NCI-H526 (cell line): Measurements from ENCODE around the gene PSMC2.
"Not testable (repeated sequence)": the region's sequence is repeated elsewhere in the genome, so short reads cannot be mapped to it uniquely, and the experiment has no call there.

Experiments
- DNase-seq, 2 experiments: peaks; one replicate each; lab custom pipeline; 2025; lab: John Stamatoyannopoulos, UW

PSMC2 gene

DNA sequence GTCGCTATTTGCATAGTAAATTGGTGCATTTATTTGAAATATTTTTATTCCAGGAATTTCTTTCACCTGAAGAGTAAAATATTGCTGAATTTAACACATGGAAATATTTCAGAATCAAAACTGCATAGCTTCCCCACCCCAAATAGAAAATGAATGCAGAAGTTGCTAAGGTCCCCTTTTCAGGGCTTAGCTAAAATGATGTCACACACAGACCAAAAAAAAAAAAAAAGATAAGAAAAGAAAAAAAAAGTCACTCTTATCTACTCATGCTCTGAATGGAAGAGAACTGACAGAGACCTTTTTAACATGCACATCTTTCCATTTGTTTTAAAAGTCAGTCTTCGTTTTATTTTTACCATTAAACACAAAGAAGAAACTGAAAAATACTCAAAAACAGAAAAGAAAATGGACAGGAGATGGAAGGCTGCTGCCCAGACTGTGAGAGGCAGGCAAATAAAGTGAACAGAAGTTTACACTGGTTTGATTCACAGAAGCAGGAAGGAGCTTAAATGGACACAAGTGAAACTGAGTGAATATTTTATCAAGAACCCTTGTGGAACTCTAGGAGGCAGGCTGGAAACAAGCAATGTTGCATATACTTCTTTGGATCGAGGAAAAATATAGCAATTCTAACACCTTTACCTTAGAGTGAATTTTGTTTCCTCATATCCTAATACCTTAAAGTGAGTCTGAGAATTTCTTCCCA is 32.0 kb downstream of the PSMC2 start:
- no peak for DNase-seq

- no peak for DNase-seq
Measured at GRCh38 chr7:103380395-103381191, 33.1 kb downstream of the PSMC2 start.

DNA sequence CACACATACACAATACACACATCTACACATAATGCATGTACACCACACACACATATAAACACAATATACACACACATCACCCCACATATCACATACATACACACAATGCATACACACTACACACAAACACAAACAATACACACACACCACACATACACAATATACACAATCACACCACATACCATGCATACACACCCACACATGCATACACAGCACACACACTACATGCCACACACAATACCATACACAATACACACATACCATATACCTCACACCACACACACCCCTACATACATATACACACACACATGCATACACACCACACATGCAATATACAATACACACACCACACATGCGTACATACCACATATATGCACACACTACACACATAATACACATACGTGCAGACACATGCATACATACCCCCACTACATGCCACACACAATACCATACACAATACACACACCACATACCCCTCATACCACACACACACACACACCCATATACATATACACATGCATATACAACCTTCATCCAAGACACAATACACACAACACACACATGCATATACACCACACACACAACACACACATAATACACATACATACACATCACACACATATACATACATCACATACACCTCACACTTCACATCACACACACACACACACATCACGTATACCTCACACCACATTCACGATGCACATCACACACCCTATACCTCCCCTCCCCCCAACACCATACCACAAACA is 34.0 kb downstream of the PSMC2 start:
- DNase-seq: no peak

DNA sequence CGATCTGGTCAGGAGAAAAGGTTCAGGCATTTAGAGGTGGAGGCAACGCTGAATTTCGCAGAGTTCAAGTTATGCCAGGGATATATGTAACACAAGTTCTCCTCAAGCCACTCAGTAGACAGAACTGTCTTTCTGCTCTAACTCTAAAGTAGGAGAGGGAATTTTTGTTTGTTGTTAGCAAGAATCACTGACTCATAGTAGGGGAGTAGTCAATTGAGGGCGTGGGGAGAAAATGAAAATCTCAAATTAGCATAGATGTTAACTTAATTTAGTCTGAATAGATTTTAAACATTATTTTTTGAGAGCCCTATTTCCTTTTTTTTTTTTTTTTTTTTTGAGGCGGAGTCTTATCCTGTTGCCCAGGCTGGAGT is 34.6 kb downstream of the PSMC2 start:
- no peak for DNase-seq

GRCh38 chr7:103387242-103387641 is 39.8 kb downstream of the PSMC2 start:
- DNase-seq: no peak

DNA sequence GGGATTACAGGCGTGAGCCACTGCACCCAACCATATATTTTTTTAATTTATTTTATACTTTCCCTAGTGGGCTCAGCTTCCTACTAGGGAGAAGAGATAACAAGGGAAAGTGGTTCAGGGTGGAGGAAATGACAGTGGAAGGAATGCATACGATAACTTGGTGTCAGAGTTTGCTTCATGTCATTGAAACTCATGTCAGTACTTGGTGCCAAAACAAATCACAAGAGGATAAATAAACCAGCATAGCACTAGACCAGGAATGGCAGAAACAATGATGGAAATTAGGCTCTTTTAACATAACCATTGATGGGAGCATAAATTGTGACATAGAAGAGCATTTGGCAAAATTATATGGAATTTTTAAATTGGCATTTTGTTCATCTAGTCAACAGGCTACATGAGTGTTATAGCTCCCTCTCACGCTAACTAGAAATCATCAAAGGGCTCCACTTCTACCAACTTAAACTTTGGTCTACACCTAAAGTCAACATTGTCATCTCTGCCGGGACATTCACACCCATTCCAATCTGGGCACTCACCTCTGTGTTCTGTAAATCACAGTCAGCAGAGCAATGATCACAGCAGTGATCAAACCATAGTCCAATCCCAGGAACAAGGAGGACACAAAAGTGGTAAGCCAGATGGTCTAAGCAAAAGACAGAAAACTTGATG is 41.2 kb downstream of the PSMC2 start:
- DNase-seq: no peak

- DNase-seq: no peak
Measured at GRCh38 chr7:103389263-103389662, 41.8 kb downstream of the PSMC2 start.

DNA sequence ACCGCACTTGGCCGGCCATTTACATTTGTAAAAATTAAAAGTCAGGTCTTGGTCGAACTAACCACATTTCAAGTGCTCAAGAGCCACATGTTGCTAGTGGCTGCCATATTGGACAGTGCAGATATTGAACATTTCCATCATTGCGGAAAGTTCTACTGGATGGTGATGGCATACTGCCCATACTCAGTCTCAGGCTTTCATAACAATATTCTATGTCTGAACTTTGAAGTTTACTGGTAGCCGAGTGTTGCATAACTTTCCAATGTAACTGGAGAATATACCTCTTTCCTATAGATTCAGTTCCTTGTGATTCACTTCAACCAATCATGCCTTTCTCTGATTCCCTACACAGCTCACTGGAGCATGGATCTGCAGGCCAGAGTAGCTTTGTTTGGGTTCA is 43.7 kb downstream of the PSMC2 start:
- DNase-seq: no peak

- DNase-seq: no peak
Measured at GRCh38 chr7:103391976-103392375, 44.5 kb downstream of the PSMC2 start.

GRCh38 chr7:103394566-103394965 is 47.1 kb downstream of the PSMC2 start:
- no peak for DNase-seq

DNA sequence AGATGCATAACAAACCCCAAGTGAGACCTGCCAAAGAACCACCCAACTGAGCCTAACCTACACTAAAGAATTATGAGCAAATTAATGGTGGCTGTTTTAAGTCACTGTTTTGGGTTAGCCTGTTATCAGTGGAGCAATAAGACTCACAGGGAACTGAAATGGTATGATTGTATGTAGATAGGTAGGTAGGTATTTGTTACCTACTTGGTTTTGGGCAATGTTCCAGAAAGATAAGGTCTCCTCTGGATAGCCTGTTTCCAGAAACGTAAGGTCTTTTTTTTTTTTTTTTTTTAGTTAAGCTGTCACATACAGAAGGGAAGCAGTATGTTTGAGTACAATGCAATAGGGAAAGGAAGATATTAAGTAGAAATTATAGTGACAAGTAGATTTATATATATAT is 47.6 kb downstream of the PSMC2 start:
- no peak for DNase-seq

DNA sequence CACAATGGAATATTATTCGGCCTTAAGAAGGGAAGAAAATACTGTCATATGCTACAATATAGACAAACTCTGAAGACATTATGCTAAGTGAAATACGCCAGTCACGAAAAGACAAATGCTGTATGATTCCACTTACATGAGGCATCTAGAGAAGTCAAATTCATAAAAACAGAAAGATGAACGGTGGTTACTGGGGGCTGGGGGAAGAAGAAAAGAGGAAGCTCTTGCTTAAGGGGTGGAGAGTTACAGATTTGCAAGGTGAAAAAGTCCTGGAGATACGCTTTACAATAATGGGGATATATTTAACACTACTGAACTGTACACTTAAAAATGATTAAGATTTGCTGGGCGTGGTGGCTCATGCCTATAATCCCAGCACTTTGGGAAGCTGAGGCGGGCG is 49.0 kb downstream of the PSMC2 start:
- no peak for DNase-seq

DNA sequence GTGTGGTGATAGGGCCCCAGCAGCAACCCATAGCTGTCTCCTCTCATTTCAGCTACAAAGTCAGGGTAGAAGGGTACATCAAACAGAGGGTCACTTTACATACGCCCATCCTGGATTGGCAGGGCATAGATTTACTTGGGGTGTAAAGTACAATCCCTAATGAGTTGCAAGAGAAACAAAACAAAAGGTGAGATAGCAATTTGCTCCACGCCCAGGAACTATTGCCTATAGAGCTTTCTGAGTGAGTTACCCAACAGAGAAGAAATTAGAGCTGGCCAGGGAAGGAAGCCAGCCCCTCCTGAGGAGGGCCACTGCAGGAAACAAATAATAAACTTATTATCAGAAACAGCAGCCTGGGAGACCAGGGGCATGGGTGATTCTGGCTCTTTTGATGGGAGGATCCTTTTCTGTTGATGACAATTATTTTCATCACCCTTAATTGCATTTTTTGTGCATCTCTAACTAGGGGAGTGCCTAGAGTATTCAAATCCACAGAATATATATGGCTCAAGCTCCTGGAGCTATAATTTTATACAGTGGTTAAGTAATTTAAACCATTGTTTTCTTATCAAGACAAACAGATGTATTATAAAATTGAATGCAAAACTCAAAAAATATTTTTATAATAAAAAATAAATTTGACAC is 51.2 kb downstream of the PSMC2 start:
- DNase-seq: no peak

DNA sequence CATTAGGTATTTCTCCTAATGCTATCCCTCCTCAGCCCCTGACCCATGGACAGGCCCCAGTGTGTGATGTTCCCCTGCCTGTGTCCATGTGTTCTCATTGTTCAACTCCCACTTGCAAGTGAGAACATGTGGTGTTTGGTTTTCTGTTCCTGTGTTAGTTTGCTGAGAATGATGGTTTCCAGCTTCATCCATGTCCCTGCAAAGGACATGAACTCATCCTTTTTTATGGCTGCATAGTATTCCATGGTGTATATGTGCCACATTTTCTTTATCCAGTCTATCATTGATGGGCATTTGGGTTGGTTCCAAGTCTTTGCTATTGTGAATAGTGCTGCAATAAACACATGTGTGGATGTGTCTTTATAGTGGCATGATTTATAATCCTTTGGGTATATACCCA is 52.2 kb downstream of the PSMC2 start:
- DNase-seq: not testable (repeated sequence)

DNA sequence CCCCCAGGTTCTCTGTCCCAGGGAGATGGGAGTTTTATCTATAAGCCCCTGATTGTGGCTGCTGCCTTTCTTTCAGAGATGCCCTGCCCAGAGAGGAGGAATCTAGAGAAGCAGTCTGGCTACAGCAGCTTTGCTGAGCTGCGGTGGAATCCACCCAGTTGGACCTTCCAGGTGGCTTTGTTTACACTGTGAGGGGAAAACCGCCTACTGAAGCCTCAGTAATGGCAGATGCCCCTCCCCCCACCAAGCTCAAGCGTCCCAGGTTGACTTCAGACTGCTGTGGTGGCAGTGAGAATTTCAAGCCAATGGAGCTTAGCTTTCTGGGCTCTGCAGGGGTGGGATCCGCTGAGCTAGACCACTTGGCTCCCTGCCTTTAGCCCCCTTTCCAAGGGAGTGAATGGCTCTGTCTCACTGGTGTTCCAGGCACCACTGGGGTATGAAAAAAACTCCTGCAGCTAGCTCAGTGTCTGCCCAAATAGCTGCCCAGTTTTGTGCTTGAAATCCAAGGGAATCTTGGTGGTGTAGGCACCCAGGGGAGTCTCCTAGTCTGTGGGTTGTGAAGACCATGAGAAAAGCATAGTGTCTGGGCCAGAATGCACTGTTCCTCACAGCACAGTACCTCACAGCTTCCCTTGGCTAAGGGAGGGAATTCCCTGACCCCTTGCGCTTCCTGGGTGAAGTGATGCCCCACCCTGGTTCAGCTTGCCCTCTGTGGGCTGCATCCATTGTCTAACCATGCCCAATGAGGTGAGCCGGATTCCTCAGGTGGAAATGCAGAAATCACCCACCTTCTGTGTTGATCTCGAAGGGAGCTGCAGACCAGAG is 58.6 kb downstream of the PSMC2 start:
- DNase-seq: not testable (repeated sequence)

DNA sequence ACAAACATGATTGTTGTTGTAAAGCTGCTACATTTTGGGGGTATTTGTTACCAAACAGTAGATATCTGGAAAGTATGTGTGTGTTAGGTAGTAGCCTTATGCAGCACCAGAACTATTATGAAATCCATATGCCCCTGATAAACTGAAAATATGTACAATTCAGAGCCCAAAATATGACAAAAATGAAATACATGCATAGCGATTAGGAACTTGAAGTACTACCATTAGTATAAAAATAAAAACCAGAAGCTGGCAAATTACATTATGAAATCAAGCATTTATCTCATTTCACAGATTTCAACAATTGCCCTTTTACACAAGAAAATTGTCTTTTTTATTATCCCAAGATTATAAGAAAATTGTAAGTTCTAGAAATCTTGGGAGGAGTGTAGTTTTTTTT is 64.7 kb downstream of the PSMC2 start:
- DNase-seq: no peak

DNA sequence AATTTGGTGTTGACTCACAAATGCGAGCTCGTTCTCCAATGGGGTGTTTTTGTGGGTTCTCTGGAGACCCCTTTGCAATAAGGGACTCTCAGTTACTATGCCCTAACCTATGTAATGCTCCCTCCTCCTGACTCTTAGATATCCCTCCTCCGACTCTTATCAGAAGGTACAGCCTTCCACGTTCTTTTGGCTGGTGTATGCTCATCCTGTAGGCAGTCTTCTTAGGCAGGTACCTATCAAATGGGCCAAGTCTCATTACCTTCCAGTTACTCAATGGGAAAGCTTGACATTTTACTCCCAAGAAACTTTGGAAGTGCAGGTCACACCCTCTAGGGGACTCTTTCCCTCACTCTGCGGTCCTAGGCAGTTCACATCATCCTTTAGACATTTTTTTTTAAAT is 66.0 kb downstream of the PSMC2 start:
- no peak for DNase-seq

DNA sequence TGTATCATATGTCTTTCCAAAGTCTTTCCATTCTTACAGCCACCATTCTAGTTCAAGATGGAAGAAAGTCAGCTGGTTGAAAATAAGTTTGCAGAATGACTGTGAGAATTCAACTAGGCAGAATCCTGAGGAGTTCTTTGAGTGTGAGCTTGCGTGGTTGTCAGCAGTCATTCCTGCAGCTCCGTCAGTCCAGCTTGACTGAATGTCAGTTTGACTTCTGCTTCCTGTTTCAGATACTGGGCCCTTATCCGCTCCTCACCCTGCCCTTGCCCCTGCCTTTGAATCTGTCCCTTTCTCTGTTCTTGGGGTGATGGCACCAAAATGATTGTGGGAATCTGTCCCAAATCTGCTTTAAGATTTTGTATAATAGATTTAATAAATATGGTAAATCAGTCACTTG is 70.8 kb downstream of the PSMC2 start:
- no peak for DNase-seq
